GM19025 (cell line): ENCODE measurements around the gene RNF212.
"Not testable (repeated sequence)": the region's sequence is repeated elsewhere in the genome, so short reads cannot be mapped to it uniquely, and the experiment has no call there.

ENCODE experiments used
- ATAC-seq: cut with Tn5 transposase; IDR thresholded peaks from one replicate; pipeline ENCODE4 v1.9.1; 2021; ENCODE audit warnings: mild to moderate bottlenecking, low read depth, moderate library complexity; ENCODE audit not compliant: unreplicated experiment

RNF212 gene, protein sequence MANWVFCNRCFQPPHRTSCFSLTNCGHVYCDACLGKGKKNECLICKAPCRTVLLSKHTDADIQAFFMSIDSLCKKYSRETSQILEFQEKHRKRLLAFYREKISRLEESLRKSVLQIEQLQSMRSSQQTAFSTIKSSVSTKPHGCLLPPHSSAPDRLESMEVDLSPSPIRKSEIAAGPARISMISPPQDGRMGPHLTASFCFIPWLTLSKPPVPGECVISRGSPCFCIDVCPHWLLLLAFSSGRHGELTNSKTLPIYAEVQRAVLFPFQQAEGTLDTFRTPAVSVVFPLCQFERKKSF

DNA sequence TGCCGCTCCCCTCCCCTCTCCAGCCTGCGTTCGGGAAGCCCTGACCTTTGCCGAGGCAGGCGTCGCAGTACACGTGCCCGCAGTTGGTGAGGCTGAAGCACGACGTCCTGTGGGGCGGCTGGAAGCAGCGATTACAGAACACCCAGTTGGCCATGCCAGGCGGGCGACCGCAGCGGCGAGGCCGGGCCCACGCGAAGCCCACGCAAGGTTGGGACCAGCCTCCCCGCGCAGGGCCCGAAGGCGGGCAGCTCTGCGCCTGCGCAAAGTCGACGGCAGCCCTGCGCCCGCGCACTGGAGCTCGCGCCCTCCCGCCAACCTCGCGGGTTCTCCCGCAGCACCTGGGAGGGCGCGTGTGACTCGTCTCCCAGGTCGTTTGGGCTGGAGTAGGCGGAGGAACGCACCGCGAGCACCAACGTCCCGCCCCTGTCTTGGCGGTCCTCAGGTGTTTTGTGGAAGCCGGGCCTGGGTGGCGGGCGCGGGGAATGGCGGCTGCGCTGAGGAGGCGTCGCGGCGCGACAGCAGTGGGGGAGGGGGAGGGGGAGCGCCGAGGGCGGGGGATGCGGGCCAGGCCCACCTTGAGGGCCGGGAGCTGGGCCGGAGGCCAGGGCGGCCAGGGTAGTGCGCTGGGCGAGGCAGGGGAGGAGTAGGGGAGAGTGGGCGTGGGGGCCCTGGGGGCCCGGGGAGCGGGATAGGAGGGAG is at the start of gene RNF212:
Gene RNF212 (minus strand): TSS at position 254 of the 699 bp plus-strand sequence. CDS start 100 bp downstream, at position 154.
- ATAC-seq, result no peak

DNA sequence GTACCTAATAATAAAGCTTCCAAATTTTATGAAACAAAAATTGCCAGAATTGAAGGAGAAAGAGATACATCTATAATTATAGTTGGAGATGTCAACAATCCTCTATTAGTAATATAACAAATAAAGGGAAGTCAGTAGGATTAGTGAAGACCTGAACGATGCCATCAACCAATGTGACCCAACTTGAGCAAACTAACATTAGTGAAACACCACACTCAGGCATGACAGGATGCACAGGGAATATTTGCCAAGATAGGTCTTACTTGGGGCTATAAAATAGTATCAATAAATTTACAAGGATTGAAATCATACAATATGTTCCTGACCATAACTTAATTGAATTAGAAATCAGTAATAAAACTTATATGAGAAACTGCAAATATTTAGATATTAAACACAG is 47.0 kb upstream of the RNF212 start:
- no peak for ATAC-seq

DNA sequence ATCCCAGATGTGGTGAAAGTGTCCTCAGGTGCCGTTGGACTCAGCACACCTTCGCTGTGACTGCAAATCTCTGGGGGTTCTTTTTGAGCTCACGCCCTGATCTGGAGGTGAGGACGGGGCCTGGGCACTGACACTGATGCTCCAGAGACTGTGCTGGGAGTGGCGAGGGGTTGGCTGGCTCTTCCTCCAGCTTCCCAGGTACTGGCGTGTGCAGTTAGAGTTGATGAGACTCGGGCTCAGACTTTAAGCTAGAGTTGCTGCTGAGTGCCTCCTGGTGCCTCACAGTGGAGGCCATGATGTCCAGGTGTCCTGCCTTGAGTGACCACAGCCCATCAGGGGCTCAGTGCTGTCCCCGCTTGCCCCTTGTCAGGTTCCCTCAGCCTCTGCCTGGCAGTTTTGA is 42.7 kb upstream of the RNF212 start:
- ATAC-seq, result no peak

DNA sequence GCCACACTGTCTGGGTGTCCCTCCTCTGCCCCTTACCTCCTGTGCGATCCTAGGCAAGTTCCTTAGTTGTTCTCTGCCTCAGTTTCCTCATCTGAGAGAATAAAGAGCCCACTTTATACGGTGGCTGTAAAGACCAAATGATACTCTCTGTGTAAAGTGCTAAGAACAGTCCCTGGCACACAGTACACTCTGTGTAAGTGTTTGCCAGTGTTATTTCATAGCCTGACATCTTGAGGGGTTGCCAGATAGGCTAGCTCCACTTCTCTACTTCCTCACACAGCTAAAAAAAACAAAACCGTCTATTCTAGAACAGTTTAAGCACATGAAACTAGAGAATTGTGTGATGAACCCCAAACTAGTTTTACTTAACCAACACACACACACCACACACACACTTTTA is 42.0 kb upstream of the RNF212 start:
- no peak for ATAC-seq

DNA sequence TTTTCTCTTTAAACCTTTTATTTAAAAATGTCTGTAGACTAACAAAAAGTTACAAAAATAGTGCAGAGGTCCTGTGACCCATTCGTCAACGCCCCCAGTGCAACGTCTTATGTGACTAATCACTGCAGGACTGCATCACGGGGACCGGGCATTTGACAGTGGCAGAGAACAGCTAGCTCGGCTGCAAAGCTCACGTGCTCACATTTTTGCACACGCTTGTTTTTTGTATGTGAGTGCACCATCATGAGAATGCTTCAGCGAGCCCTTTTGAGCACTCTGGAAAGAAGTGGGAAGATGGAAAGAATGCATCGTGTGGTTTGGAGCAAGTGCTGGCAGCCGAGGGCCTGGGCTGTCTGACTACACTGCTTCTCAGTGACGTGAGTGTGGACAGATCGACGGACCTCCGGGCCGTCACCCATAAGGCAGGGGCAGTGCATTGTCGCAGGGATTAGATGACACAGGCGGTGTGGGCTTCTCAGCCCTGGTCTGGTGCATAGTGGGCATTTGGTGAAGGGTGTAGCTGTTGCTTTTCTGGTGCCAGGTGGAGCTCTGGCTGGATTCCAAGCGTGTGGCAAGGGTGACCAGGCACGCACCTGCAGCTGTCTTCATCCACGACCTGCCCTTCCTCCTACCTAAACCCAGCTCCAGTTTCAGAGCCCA is 41.3 kb upstream of the RNF212 start:
- no peak for ATAC-seq

DNA sequence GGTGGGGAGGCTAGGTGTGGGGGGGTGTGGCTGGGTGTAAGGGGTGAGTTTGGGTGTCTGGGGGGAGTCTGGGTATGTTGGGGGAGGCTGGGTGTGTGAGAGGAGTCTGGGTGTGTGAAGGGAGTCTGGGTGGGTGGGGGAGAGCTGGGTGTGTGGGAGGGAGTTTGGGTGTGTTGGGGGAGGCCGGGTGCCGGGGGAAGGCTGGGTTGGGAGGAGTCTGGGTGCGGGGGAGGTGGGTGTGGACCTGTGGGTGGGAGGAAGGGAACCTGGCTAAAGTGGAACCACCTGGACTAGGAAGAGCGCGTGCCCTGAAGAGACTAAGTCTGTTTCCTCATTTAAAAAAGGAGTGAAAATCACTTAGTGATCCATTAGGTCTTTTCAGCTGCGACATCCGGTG is 40.8 kb upstream of the RNF212 start:
- no peak for ATAC-seq

DNA sequence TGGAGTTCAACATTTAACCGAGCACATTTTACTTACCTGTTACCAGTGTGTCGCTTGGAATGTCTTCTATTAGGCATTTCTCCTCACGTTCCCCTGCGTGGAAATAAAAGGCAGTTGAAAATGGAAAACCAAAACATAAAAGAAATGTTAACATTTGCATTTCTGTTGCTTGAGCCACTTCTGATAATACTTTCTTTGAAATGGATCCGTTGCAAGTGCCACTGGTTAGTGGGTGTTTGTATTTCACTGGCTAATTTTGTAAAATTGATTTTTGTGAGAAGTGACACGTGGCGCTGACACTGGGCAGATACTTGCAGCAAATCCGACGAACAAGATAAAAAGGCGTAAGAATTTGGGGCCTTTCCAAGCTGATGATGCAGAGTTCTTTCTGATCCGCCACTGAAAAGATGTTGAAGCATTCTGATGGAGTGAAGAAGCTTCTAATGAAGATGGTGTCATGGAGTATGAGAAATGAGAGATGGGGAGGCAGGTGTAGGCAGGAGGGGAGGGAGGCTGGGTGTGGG is 40.3 kb upstream of the RNF212 start:
- no peak for ATAC-seq

DNA sequence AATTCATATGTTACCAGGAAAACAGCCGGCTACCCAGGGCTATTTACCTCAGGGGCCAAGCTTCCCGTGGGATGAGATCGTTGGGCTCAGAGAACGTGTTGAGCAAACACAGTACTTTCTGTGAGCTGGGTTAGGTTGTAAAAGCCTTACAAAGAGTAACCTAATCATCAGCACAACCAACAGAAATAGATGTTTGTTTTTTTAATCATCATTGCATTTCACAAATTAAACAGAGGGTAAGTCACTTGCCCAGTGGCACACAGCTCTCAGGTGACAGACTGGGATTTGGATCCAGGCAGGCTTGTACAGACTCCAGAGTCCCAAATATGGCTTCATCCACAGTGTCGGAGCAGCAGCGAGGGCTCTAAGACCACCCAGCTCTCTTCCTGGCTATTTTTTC is 38.9 kb upstream of the RNF212 start:
- no peak for ATAC-seq

DNA sequence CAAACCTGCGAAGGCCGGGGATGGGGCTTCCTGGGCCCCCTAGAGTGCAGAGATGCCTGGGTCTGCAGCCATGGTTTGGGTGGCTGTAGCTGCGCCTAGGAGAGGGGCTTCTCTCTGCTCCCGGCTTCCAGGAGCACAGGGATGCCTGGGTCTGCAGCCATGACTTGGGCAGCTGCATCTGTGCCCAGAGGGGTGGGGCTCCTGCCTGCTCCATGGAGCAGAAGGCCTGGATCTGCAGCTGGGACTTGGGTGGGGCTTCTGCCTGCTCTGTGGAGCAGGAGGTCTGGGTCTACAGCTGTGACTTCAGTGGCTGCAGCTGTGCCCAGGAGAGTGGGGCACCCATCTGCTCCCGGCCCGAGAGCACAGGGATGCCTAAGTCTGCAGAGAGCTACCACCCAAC is 38.2 kb upstream of the RNF212 start:
- ATAC-seq, result no peak

DNA sequence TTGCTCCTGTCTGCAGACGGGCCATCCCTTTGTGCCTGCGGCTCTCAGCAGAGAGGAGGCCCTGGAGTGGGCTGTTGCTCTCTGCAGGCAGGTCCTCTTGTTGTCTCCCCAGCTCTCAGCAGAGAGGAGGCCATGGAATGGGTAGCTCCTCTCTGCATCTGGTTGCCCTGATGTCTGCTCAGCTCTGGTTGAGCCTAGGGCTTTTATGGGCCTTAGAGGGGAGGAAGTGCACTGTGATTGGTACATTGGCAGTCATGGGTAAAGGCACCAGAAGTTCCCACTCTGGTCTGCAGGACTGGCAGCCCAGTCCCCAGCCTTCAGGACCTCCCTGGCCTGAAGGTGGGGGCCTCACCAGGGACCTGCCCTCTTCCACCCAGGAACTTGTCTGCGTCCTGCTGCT is 37.5 kb upstream of the RNF212 start:
- ATAC-seq, result no peak

DNA sequence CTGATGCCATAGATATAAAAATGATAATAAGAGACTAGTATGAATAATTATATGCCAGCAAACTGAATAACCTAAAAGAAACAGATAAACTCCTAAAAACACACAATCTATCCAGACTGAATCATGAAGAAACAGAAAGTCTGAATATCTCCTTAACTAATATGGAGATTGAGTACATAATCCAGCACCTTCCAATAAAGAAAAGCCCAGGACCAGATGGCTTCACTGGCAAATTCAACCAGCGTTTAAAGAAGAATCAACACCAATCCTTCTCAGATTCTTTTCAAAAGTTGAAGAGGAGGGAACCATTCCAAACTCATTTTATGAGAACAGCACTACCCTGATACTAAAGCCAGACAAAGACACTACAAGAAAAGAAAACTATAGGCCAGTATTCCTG is 26.5 kb upstream of the RNF212 start:
- ATAC-seq, result no peak

DNA sequence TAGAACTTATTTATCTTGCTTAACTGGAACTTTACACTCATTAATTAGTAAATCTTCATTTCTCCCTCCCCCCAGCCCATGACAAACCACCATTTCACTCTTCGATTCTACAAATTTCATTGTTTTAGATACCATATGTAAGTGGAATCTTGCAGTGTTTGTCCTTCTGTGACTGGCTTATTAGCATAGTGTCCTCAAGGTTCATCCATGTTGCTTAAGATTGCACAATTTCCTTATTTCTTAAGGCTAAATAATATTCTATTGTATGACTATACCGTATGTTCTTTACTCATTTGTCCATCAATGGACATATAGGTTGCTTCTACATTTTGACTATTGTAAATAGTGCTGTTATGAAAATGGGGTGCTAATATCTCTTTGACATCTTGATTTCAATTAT is 24.5 kb upstream of the RNF212 start:
- ATAC-seq, result no peak

DNA sequence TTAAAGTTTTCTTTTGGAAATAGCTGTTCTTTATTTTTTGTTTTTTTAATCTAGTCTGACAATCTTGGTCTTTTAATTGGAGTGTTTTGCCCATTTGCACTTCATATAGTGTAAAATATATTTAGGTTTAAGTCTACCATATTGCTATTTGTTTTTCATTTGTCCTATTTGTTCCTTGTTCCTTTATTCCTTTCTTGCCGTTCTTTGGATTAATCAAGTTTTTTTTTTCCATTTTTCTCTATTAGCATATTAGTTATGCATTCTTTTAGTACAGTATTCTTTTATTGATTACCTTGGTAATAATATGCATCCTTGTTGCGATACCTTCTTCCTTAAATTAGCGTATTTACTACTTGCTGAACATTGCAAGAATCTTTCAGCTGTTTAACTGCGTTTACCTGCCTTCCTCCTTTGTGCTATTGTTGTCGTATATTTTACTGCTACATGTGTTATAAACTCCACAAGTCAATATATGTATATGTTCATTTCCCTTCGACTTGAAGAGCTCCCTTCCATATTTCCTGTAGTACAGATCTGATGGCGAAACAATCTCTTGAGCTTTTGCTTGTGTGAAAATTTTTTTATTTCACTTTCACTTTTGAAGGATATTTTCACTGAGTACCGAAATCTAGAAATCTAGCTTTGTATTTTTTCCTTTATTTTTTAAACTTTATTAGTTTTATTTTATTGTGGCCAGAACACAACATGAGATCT is 23.9 kb upstream of the RNF212 start:
- no peak for ATAC-seq

DNA sequence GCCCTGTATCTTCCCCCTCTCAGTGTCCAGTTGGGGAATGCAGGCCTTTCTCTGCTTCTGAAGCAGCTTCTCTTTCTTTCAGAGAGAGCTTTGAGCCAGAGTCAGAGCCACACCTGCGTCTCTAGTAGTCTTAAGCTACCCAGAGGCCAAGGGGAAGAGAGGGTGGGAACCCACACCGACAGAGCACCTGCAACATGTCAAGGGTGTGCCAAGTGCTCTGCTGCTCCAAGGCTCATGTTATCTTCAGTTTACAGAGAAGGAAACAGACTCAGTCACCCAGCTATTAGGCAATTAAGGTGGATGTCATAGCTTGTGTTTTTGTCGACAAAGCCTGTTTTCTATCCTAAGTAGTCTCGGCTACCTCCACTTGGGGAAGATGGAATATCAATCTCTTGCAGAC is 22.7 kb upstream of the RNF212 start:
- ATAC-seq, result no peak

DNA sequence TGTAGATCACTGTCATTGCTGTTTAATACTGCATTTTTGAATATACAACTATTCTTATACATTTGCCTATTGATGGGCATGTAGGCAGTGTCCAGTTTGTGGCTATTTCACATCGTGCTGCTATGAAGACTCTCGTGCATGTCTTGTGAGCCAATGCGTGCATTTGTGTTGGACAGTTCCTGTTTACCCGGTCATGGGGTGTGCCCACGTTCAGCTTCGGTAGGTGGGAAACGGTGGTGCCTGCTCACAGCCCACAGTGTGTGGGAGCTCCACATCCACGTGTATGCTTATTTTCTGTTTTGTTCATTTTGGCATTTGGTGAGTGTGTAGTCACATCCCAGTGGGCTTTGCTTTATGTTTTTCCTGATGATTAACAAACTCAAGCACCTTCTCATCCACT is 19.7 kb upstream of the RNF212 start:
- ATAC-seq, result no peak

DNA sequence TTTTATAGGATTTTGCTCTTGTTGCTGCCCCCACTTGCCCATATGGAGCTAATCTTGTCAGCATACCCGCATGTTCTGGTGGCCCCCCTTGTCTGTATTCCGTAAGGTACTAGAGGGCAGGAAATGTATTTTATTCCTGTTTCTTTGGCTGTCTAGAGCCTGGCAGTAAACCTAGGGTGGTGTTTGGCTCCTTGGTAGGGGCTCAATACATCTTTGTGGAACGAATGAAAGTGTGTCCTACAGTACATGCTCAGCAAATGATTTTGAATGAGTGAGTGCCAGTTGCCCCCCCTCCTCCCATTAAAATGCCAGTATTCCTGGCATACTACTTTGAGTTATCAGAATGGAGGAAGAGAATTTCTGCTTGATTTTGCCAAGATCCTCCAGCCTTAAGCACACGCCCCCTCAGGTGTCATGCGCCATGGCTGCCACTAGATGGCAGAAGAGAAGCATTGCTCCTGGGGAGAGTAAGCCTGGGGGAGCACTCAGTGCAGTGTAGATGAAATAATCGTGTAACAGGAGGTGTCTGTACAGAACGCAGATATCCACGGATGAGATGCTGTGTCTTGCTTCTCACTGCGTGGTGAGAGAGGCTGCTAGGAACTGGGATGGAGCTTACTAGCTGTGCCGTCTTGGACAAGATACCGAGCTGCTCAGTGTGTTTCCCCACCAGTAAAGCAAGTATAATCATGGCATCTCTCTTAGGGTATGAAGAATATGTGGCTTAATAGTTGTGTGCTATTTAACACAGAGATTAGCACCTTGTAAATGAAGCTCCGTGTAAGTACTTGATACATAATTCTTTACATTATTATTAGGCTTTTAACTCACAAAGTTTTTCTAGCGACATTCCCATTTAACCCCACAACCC is 17.2 kb upstream of the RNF212 start:
- ATAC-seq, result no peak

DNA sequence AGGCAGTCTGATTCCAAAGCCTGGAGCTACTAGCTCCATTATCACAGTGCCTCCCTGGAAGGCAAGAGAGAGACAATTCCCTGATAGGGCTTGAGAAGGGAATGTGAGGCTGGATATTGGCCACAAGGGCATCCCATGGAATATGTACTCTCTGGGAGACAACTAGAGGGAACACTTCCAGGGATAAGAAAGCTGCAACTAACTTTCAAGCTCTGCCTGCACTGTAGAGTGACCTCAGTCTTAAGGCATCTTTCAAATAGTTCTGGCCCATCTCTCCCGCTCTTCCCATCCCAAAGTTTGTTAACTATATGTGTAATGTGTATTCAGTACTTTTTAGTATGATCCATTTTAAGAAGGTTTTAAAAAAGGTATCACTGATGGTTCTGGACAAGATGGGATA is 13.1 kb upstream of the RNF212 start:
- no peak for ATAC-seq

DNA sequence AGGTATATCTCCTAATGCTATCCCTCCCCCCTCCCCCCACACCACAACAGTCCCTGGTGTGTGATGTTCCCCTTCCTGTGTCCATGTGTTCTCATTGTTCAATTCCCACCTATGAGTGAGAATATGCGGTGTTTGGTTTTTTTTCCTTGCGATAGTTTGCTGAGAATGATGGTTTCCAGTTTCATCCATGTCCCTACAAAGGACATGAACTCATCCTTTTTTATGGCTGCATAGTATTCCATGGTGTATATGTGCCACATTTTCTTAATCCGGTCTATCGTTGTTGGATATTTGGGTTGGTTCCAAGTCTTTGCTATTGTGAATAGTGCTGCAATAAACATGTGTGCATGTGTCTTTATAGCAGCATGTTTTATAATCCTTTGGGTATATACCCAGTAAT is 12.1 kb upstream of the RNF212 start:
- ATAC-seq, result not testable (repeated sequence)

DNA sequence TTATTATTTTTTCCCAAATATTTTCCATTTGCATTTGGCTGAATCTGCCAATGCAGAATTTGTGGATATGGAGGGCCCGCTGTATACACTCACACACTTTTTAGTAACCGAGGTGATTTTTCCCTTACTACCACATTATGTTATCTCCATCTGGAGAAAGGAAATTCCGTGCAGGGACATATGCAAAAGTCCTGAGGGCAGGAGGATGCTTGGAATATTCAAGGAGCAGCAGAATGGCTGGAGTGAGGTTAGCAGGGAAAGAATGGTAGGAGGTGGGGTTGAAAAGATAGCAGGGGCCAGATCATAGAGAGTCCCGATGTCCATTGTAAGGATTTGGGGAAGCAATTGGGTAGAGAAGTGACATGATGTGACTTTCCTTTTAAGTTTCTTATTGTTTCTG is 11.5 kb upstream of the RNF212 start:
- no peak for ATAC-seq

DNA sequence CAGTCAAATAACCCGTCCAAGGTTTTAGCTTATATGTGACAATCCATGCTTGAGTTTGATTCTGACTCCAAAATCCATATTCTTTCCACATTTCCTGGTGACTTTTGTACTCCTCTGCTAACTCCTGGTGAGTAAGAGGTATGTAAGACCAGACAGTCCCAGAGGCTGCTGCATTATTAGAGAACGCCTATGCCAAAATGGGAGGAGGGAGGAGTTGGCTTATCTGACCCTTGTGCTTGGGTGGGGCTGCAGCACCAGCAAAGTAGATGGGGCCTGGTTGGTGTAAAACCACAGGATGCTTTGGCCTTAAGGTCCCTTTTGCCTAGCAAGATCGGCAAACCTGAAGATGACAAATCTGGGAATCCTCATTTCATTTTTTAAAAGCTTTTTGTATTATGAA is 9.1 kb upstream of the RNF212 start:
- no peak for ATAC-seq
